Heart left ventricle (tissue), 13 donors: Measurements from ENCODE around the gene TNRC6B.

Experiments used
- POLR2A ChIP-seq, 2 donors: fragments of 450-650 bp; IDR thresholded peaks; one replicate each; pipeline ENCODE4 v1.6.1; 2017; ENCODE audit warnings: antibody characterized with exemption in 2 of 2, mild to moderate bottlenecking in 2 of 2, moderate library complexity in 2 of 2
- TF ChIP-seq, protein P1 (sequence below), 12 donors: fragments of 200-600 bp; sonication (generic) in 4 of 12; IDR thresholded peaks; one replicate each; pipeline versions ENCODE4 v1.5.0 to v1.8.0; 2018 to 2022; ENCODE audit warnings: antibody characterized with exemption in 12 of 12, mild to moderate bottlenecking in 5 of 12
- donor health status: ischemic (EF 13 %, LVEDD 7.1; RV severe dilation, severe dysfunction).
- donor health status: DM: no; HTN: yes; CAD: no.
- donor health status: DM: no; HTN: no; CAD: no.
- donor health status: ischemic (EF 25% LVEDD 6.9; RV normal size, moderate dysfunction).
- donor health status: ischemic (EF 25% LVEDD 5.7; RV mildly dilated, moderate dysfunction).
- donor health status: ischemic (EF 35%, LVEDD 5.7; RV mildly dilated, moderate dysfunction).
- donor health status: nonischemic (EF 11% LVEDD 7.7; RV severe dilation, severe dysfunction).
- donor health status: DM: yes; HTN: yes; CAD: no.
- donor health status: PGD.
- donor health status: ischemic (EF 29% LVEDD 5.4; RV normal size, mild dysfunction).
- donor health status: nonischemic (EF 23%, LVEDD 6.1; RV moderate dilation, normal function).

DNA sequence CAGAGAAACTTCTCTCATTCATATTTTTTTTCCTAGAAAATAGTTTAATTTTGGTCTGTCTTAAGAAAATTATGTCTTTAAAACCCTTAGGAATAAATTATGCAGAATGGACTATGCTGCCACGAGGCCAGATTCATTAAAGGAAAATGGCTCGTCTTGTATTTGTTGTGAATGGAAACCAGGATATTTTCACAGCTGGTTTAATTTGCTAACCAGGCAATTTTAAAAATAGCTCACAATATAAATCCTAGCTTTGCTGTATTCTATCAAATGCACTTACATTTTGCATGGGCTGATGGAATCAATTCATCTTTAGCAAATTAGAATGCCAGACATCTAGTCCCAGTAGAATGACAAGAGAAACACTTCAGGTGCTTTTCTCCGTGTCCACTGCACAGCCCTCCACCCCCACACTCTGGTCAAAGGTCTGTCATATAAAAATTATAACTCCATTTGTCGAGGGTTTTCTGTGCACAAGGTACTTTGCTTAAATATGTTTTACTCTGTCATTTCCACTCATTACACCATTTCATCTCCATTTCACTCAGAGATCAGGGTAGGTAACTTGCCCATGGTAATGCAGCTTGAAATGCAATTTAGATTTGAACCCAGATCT is 20.3 kb upstream of the TNRC6B start:
- TF ChIP-seq, protein P1, sequence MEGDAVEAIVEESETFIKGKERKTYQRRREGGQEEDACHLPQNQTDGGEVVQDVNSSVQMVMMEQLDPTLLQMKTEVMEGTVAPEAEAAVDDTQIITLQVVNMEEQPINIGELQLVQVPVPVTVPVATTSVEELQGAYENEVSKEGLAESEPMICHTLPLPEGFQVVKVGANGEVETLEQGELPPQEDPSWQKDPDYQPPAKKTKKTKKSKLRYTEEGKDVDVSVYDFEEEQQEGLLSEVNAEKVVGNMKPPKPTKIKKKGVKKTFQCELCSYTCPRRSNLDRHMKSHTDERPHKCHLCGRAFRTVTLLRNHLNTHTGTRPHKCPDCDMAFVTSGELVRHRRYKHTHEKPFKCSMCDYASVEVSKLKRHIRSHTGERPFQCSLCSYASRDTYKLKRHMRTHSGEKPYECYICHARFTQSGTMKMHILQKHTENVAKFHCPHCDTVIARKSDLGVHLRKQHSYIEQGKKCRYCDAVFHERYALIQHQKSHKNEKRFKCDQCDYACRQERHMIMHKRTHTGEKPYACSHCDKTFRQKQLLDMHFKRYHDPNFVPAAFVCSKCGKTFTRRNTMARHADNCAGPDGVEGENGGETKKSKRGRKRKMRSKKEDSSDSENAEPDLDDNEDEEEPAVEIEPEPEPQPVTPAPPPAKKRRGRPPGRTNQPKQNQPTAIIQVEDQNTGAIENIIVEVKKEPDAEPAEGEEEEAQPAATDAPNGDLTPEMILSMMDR (IDR thresholded peaks at IDR 0.05) = no peak
- TF ChIP-seq POLR2A (IDR thresholded peaks at IDR 0.05) = no peak
